GM12873 (cell line): ENCODE results near the gene PLCD1.

ENCODE experiments used
- CTCF ChIP-seq: IDR thresholded peaks from 2 replicates; pipeline ENCODE4 v1.5.1; 2012; ENCODE audit warnings: low read depth, mild to moderate bottlenecking, moderate library complexity, low read length, control low read depth; ENCODE audit not compliant: insufficient read depth; ENCODE audit errors: missing control alignments

The PLCD1 gene

GRCh38 chr3:37963016-37963415 lies 66.4 kb downstream of the PLCD1 start:
- no peak for TF ChIP-seq CTCF

- TF ChIP-seq CTCF: no peak
Measured at GRCh38 chr3:37961622-37962431, 67.6 kb downstream of the PLCD1 start.

DNA sequence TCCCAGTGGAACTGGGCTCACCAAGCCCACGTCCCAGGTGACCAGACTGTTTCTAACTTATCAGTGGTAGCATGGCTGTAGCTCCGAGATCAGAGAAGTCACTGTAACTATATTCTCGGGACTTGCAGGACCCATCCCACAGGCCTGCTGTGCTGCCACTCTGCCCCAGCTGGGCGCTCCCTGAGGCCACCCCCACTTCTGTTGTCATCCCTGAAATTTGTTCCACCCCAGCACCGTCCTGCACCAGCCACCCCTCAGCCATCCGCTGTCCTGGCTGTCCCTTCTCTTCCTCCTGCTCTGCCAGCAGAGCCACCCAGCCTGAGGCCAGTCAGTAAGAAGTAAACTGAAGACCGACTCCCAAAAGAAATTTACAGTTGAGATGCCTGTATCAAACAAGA lies 71.9 kb downstream of the PLCD1 start:
- no peak for TF ChIP-seq CTCF
